HG02870 (cell line): ENCODE results near the gene DPEP2NB.
"Not testable (repeated sequence)": the region's sequence is repeated elsewhere in the genome, so short reads cannot be mapped to it uniquely, and the experiment has no call there.

Source experiments
- ATAC-seq: cut with Tn5 transposase; IDR thresholded peaks from one replicate; pipeline ENCODE4 v1.9.1; 2021; ENCODE audit warnings: mild to moderate bottlenecking, moderate library complexity; ENCODE audit not compliant: unreplicated experiment

Gene DPEP2NB

GRCh38 chr16:67987460-67988160, 28.1 kb downstream of the DPEP2NB start:
- ATAC-seq = no peak

- no peak for ATAC-seq
These were observed 28.8 kb downstream of the DPEP2NB start for GRCh38 chr16:67986949-67987348.

- no peak for ATAC-seq
These were observed 33.6 kb downstream of the DPEP2NB start for GRCh38 chr16:67982011-67982696.

DNA sequence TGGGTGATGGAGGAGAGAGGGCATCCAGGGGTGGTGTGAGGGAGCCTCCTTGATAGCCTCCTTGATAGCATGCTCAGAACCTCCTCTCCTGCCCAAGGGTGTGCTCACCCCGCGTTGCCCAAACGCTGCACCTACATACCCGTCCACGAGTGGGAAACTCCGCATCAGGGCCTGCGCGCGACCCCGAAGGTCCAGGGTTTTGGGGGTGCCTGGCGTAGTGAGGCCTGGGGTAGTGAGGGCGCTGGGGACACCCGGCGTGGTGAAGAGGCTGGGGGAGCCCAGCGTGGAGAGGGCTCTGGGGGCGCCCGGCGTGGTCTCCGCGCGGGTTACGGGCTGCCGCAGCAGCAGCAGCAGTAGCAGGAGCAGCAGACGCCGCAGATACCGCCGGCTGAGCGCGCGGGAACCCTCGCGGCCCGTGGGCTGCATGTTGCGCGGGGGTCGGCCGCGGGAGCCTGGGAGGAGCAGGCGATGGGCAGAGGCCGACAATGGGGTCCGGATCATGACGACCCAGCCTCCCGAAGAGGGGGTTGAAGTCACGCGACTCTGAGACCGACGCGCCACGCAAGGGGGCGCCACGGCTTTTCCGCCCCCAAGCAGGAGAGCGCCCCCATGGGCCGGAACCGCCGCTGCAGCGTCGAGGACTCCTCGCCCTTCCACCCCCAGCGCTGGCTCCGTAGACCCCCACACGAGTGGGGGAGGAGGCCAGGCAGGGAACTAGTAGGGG, 35.6 kb downstream of the DPEP2NB start, which contains the start of gene DPEP3:
DPEP3 (minus strand) TSS at position 545 of the 724 bp plus-strand sequence; CDS start at position 426, 119 bp downstream.
- no peak for ATAC-seq

DNA sequence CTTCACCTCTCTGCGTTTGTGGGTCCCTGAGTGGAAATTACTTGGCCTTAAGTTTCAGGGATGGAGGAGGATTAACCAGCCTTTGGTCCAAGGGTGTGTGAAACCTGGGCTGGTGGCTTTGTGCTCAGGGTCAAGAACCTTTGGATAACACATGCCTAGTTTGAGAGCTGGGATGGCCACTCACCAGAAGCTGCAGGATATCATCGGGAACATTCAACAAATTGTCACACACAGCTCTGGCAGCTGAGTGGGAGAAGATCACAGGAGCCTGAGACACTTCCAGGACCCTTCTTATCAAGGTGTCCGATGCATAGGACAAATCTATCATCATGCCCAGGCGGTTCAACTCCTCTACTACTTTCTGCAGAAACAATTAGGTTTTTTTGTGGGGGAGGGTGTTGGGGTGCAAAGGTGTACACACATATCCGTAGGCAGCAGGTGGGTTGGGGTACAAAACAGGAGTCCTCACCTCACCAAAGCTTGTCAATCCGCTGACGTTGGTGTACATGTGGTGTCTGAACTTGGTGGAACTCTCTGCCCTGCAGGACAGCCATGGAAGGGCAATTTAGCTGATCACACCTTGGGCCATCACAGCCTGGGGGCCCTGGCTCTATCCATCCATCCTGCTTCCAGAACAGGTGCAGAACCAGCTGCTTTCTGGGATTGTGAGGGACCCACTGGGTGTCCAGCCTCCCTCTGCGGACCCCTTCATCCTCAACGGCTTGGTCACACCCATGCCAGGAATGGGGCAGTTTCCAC, 38.1 kb downstream of the DPEP2NB start:
- ATAC-seq = no peak

DNA sequence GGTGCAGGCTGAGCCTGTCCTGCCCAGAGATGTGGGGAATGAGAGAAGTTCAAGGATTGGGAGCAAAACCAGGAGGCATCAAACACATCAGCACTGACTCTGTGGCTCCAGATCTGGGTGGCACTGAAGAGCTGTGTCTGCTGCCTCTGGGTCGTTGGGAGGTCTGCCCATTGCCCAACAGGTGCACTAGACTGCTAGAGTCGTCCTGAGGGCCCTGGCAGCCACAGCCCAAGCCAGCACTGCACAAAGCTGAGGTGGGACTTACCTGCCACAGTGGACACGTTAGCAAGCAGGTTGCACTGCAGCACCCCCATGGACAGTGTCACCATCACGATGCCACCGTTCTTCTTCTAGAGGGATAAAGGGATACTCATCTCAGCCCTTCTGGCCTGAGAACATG, 38.7 kb downstream of the DPEP2NB start:
- no peak for ATAC-seq

DNA sequence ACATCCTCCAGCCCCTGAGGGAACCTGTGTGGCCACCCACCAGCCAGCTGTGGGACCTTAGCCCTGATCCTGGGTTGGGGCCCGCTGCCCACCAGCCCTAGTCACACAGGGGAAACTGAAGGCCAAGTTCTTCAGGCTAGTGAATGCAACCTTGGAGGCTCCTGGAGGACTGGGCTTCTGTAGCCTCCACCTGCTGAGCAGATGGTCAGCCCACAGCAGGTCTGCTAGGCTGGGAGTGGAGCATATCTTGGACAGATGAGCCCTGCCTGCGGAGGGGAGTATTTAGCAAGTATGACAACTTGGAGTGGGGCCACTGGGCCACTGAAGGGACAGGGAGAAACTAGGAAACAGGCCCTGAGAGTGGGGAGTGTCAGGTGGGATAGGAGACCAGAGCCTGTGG, 39.5 kb downstream of the DPEP2NB start:
- no peak for ATAC-seq

GRCh38 chr16:67975321-67976105, 40.2 kb downstream of the DPEP2NB start:
- peak; percentile 65 for ATAC-seq

GRCh38 chr16:67972285-67972684, 43.4 kb downstream of the DPEP2NB start:
- ATAC-seq = not testable (repeated sequence)

- no peak for ATAC-seq
These were observed 44.6 kb downstream of the DPEP2NB start for GRCh38 chr16:67971111-67971510.

- no peak for ATAC-seq
These were observed 46.3 kb downstream of the DPEP2NB start for GRCh38 chr16:67969254-67970039.

- ATAC-seq = peak; percentile 69
These were observed 47.1 kb downstream of the DPEP2NB start, which contains the start of gene SLC12A4 for GRCh38 chr16:67968400-67969253. Gene SLC12A4 (minus strand): TSS chr16:67968637. CDS start chr16:67968553, 84 bp downstream.

GRCh38 chr16:67967958-67968399, 47.7 kb downstream of the DPEP2NB start:
- peak; percentile 23 for ATAC-seq

DNA sequence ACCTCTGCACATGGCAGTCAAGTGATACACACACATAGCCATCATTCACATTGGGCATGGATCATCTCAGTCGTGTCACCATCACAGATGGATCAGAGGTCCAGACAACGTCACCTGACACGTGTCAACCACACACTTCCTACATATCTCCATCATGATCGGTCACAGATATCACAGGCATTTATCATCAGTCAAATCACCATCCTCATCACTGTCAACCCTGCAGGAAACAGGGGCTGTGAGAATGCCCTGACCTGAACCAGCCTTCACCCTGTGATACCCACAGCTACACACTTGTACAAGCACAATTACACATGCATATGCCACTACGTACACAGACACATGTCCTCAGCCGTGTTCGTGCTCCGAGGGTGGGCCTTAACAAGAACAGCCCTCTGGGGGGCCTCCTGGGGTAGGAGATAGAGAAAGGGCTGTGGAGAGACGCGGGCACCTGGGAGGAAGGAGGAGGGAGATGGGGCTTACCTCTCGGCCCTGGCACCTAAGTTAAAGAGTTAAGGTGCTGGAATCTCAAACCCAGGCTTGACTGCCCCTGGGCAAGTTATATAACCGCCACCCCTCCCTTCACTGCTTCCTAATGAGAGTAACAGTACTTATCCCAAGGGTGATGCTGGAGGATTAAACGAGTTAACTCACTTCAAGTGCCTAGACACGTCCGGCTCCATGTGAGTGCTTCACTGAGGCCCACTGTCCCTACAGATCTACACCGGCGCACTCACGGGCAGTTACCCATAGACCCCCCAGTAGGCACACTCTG, 48.3 kb downstream of the DPEP2NB start:
- no peak for ATAC-seq

GRCh38 chr16:67966549-67967182, 49.0 kb downstream of the DPEP2NB start:
- ATAC-seq = no peak

GRCh38 chr16:67965668-67966548, 49.8 kb downstream of the DPEP2NB start:
- no peak for ATAC-seq
